IPS-18c (cell line): ENCODE data around the gene ARHGEF4.
"Not testable (repeated sequence)": the region's sequence is repeated elsewhere in the genome, so short reads cannot be mapped to it uniquely, and the experiment has no call there.

Source experiments
- H3K4me3 ChIP-seq: 2 replicates; pipeline ENCODE4 v1.7.0; 2013; ENCODE audit warnings: low read depth, mild to moderate bottlenecking, low read length, moderate library complexity; ENCODE audit not compliant: insufficient read depth
- H3K9me3 ChIP-seq: one replicate; pipeline ENCODE4 v1.6.1; 2013; ENCODE audit warnings: mild to moderate bottlenecking, low read length, moderate library complexity; ENCODE audit not compliant: control insufficient read depth, insufficient read depth

Gene ARHGEF4

GRCh38 chr2:131077966-131078365, 241.3 kb downstream of the ARHGEF4 start:
- no peak overlapping the region for H3K4me3 ChIP-seq

GRCh38 chr2:131079931-131080330, 243.2 kb downstream of the ARHGEF4 start:
- H3K9me3 ChIP-seq, H3K4me3 ChIP-seq: not testable (repeated sequence)

More at GRCh38 chr2:131077966-131078365, 241.3 kb downstream of the ARHGEF4 start:
- no peaks in the 10 kb centered on the region for H3K9me3 ChIP-seq

- Histone ChIP-seq H3K9me3 (no peaks in the 10 kb centered on the region), H3K4me3 (no peak overlapping the region)
Observed at GRCh38 chr2:131081190-131081589, 244.5 kb downstream of the ARHGEF4 start.

- Histone ChIP-seq H3K9me3 (no peaks in the 10 kb centered on the region), H3K4me3 (no peak overlapping the region)
Observed at GRCh38 chr2:131085646-131086045, 248.9 kb downstream of the ARHGEF4 start.

GRCh38 chr2:131092458-131093005, 255.8 kb downstream of the ARHGEF4 start:
- peak overlapping the region; percentile 70 for H3K4me3 ChIP-seq
- no peaks in the 10 kb centered on the region for H3K9me3 ChIP-seq

GRCh38 chr2:131093006-131093695, 256.4 kb downstream of the ARHGEF4 start, which contains the start of gene FAM168B:
Gene FAM168B, minus strand, starts transcription at chr2:131093460. Its CDS starts 10,814 bp downstream, at chr2:131082646.
- Histone ChIP-seq H3K9me3 (no peaks in the 10 kb centered on the region), H3K4me3 (peak within 1 kb of the TSS; percentile 70)

- H3K4me3 ChIP-seq, result peak overlapping the region; percentile 70
- no peaks in the 10 kb centered on the region for H3K9me3 ChIP-seq
Observed at GRCh38 chr2:131093696-131094462, 257.2 kb downstream of the ARHGEF4 start.

- Histone ChIP-seq H3K9me3 (no peaks in the 10 kb centered on the region), H3K4me3 (no peak overlapping the region)
Observed at GRCh38 chr2:131094463-131095281, 258.0 kb downstream of the ARHGEF4 start.
